GM18858 (cell line): Measurements from ENCODE around the gene ZNF770.
A peak's percentile ranks its signal among the peaks of the same experiment; 100 is the strongest.
"Not testable (repeated sequence)": the region's sequence is repeated elsewhere in the genome, so short reads cannot be mapped to it uniquely, and the experiment has no call there.

Experiments used
- ATAC-seq: cut with Tn5 transposase; IDR thresholded peaks from one replicate; pipeline ENCODE4 v1.9.1; 2021; ENCODE audit not compliant: unreplicated experiment

The ZNF770 gene

GRCh38 chr15:34984889-34985630, 3.0 kb downstream of the ZNF770 start:
- no peak for ATAC-seq

GRCh38 chr15:34976743-34977142, 11.3 kb downstream of the ZNF770 start:
- ATAC-seq: no peak

GRCh38 chr15:34976073-34976472, 12.0 kb downstream of the ZNF770 start:
- ATAC-seq: no peak

GRCh38 chr15:34973512-34973911, 14.6 kb downstream of the ZNF770 start:
- no peak for ATAC-seq

GRCh38 chr15:34970098-34970643, 17.9 kb downstream of the ZNF770 start:
- not testable (repeated sequence) for ATAC-seq

- ATAC-seq: peak; percentile 96
Measured at GRCh38 chr15:34969340-34970097, 18.6 kb downstream of the ZNF770 start, which contains the start of gene AQR. Gene AQR, minus strand, starts transcription at chr15:34969742. Its CDS starts 129 bp downstream, at chr15:34969613.

- no peak for ATAC-seq
Measured at GRCh38 chr15:34964277-34964676, 23.8 kb downstream of the ZNF770 start.

GRCh38 chr15:34953851-34954250, 34.2 kb downstream of the ZNF770 start:
- no peak for ATAC-seq

GRCh38 chr15:34952481-34952880, 35.6 kb downstream of the ZNF770 start:
- no peak for ATAC-seq

- ATAC-seq: no peak
Measured at GRCh38 chr15:34951993-34952392, 36.1 kb downstream of the ZNF770 start.

GRCh38 chr15:34944936-34945335, 43.2 kb downstream of the ZNF770 start:
- no peak for ATAC-seq

- no peak for ATAC-seq
Measured at GRCh38 chr15:34943711-34944110, 44.4 kb downstream of the ZNF770 start.

GRCh38 chr15:34943264-34943663, 44.8 kb downstream of the ZNF770 start:
- not testable (repeated sequence) for ATAC-seq

GRCh38 chr15:34942363-34942762, 45.7 kb downstream of the ZNF770 start:
- no peak for ATAC-seq

GRCh38 chr15:34941831-34942230, 46.3 kb downstream of the ZNF770 start:
- no peak for ATAC-seq

GRCh38 chr15:34941185-34941698, 46.8 kb downstream of the ZNF770 start:
- no peak for ATAC-seq

- ATAC-seq: no peak
Measured at GRCh38 chr15:34933432-34933975, 54.6 kb downstream of the ZNF770 start.

- ATAC-seq: not testable (repeated sequence)
Measured at GRCh38 chr15:34928349-34928748, 59.7 kb downstream of the ZNF770 start.
